ENCODE data around the gene LHX4.

- TF ChIP-seq CTCF (IDR thresholded peaks at IDR 0.05; ENCODE audit: low read depth, low read length, missing input control) = no peak
- TF ChIP-seq NR2F2 (IDR thresholded peaks at IDR 0.05) = no peak
- TF ChIP-seq MAX (IDR thresholded peaks at IDR 0.05) = no peak
- TF ChIP-seq, protein P1, sequence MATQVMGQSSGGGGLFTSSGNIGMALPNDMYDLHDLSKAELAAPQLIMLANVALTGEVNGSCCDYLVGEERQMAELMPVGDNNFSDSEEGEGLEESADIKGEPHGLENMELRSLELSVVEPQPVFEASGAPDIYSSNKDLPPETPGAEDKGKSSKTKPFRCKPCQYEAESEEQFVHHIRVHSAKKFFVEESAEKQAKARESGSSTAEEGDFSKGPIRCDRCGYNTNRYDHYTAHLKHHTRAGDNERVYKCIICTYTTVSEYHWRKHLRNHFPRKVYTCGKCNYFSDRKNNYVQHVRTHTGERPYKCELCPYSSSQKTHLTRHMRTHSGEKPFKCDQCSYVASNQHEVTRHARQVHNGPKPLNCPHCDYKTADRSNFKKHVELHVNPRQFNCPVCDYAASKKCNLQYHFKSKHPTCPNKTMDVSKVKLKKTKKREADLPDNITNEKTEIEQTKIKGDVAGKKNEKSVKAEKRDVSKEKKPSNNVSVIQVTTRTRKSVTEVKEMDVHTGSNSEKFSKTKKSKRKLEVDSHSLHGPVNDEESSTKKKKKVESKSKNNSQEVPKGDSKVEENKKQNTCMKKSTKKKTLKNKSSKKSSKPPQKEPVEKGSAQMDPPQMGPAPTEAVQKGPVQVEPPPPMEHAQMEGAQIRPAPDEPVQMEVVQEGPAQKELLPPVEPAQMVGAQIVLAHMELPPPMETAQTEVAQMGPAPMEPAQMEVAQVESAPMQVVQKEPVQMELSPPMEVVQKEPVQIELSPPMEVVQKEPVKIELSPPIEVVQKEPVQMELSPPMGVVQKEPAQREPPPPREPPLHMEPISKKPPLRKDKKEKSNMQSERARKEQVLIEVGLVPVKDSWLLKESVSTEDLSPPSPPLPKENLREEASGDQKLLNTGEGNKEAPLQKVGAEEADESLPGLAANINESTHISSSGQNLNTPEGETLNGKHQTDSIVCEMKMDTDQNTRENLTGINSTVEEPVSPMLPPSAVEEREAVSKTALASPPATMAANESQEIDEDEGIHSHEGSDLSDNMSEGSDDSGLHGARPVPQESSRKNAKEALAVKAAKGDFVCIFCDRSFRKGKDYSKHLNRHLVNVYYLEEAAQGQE (IDR thresholded peaks at IDR 0.05) = no peak
- no peak for TF ChIP-seq HNF4G (IDR thresholded peaks at IDR 0.05)
- TF ChIP-seq, protein P2, sequence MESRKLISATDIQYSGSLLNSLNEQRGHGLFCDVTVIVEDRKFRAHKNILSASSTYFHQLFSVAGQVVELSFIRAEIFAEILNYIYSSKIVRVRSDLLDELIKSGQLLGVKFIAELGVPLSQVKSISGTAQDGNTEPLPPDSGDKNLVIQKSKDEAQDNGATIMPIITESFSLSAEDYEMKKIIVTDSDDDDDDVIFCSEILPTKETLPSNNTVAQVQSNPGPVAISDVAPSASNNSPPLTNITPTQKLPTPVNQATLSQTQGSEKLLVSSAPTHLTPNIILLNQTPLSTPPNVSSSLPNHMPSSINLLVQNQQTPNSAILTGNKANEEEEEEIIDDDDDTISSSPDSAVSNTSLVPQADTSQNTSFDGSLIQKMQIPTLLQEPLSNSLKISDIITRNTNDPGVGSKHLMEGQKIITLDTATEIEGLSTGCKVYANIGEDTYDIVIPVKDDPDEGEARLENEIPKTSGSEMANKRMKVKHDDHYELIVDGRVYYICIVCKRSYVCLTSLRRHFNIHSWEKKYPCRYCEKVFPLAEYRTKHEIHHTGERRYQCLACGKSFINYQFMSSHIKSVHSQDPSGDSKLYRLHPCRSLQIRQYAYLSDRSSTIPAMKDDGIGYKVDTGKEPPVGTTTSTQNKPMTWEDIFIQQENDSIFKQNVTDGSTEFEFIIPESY (IDR thresholded peaks at IDR 0.05) = no peak
- no peak for TF ChIP-seq FOXA2 (IDR thresholded peaks at IDR 0.05)
- TF ChIP-seq YY1 (IDR thresholded peaks at IDR 0.05) = no peak
- no peak for TF ChIP-seq ATF3 (IDR thresholded peaks at IDR 0.05)
- no peak for TF ChIP-seq JUND (IDR thresholded peaks at IDR 0.05)
Observed at GRCh38 chr1:180261030-180261429, 31.0 kb downstream of the LHX4 start.

Data from liver (tissue), 3 donors.